Measurements from ENCODE around the gene LRFN3. TPM values are rescaled to one million over a fixed set of nuclear protein-coding genes. Genes with fewer than 3 reads are reported as not detected.

The LRFN3 gene
- total and polyA plus RNA-seq, 9 donors, result 1.8 to 13.9 (median 8.7) TPM

DNA sequence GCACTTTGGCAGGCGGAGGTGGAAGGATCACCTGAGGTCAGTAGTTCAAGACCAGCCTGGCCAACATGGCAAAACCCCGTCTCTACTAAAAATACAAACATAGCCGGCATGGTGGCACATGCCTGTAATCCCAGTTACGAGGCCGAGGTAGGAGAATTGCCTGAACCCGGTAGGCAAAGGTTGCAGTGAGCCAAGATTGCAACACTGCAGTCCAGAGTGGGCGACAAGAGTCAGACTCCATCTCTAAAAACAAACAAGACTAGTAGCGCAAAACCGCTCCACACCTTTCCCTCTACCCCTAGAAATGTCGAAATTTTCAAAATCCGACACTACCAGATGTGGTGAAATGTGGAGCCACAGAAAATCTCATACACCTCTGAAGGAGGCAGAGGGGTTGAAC, 16.9 kb upstream of the LRFN3 start:
- no peak for DNase-seq
- Histone ChIP-seq H3K4me3 (ENCODE audit: low read length) (no peak overlapping the region), H3K4me1 (ENCODE audit: control insufficient read depth, insufficient read depth, low read length) (no peaks in the 10 kb centered on the region), H3K9me3 (replicated peaks; ENCODE audit: control insufficient read depth, low read depth, low read length) (no peaks in the 10 kb centered on the region), H3K36me3 (ENCODE audit: control insufficient read depth, insufficient read depth, low read length) (no peaks in the 10 kb centered on the region), H3K27ac (ENCODE audit: low read length) (no peak overlapping the region), H3K27me3 (ENCODE audit: control insufficient read depth, insufficient read depth, low read length) (no peaks in the 10 kb centered on the region)
- 85% methylated on average over 6 of the region's 11 CpGs for WGBS (ENCODE audit: insufficient coverage)

DNA sequence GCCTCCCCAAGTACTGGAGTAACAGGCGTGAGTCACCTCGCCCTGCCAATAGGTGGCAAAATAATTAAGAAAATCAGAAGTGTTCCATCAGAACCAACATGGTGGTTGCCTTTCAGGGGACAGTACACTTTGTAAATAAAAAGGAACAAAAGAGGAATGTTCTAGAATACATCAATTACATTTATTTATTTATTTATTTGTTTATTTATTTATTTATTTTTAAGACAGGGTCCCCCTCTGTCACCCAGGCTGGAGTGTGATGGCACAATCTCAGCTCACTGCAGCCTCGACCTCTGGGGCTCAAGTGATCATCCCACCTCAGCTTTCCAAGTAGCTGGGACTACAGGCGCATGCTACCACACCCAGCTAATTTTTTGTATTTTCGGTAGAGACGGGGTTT, 15.2 kb upstream of the LRFN3 start:
- H3K4me1 ChIP-seq (ENCODE audit: control insufficient read depth, insufficient read depth, low read length), result no peaks in the 10 kb centered on the region
- no peak overlapping the region for H3K27ac ChIP-seq (ENCODE audit: low read length)
- H3K36me3 ChIP-seq (ENCODE audit: control insufficient read depth, insufficient read depth, low read length), result no peaks in the 10 kb centered on the region
- H3K4me3 ChIP-seq (ENCODE audit: low read length), result no peak overlapping the region
- H3K9me3 ChIP-seq (replicated peaks; ENCODE audit: control insufficient read depth, low read depth, low read length), result peaks cover 3% of the 10 kb centered on the region
- no peaks in the 10 kb centered on the region for H3K27me3 ChIP-seq (ENCODE audit: control insufficient read depth, insufficient read depth, low read length)
- DNase-seq, result no peak
- WGBS (ENCODE audit: insufficient coverage), result no CpG with 5 or more reads among the region's 6 CpGs

GRCh38 chr19:35925501-35925900, 10.7 kb upstream of the LRFN3 start:
- H3K36me3 ChIP-seq (ENCODE audit: control insufficient read depth, insufficient read depth, low read length), result no peaks in the 10 kb centered on the region
- no peaks in the 10 kb centered on the region for H3K27me3 ChIP-seq (ENCODE audit: control insufficient read depth, insufficient read depth, low read length)
- H3K4me3 ChIP-seq (ENCODE audit: low read length), result no peak overlapping the region
- H3K9me3 ChIP-seq (replicated peaks; ENCODE audit: control insufficient read depth, low read depth, low read length), result peaks cover 3% of the 10 kb centered on the region
- DNase-seq, result no peak
- 71% methylated on average over 1 of the region's 3 CpGs for WGBS (ENCODE audit: insufficient coverage)
- no peaks in the 10 kb centered on the region for H3K4me1 ChIP-seq (ENCODE audit: control insufficient read depth, insufficient read depth, low read length)
- no peak overlapping the region for H3K27ac ChIP-seq (ENCODE audit: low read length)

DNA sequence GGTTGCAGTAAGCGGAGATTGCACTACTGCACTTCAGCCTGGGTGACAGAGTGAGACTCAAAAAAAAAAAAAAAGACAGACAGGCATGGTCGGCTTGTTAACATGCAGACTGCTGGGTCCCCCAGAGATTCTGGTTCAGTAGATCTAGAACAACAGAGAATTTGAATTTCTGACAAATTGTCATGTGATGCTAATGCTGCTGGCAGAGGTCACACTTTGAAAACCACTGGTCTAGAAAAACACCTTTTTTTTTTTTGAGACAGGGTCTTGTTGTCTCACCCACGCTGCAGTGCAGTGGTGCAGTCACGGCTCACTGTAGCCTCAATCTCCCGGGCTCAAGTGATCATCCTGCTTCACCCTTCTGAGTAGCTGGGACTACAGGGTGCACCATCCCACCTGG, 7.7 kb upstream of the LRFN3 start:
- no peak overlapping the region for H3K4me3 ChIP-seq (ENCODE audit: low read length)
- WGBS (ENCODE audit: insufficient coverage), result 68% methylated on average over 5 of the region's 5 CpGs
- H3K9me3 ChIP-seq (replicated peaks; ENCODE audit: control insufficient read depth, low read depth, low read length), result peaks cover 3% of the 10 kb centered on the region
- DNase-seq, result no peak
- no peak overlapping the region for H3K27ac ChIP-seq (ENCODE audit: low read length)
- H3K27me3 ChIP-seq (ENCODE audit: control insufficient read depth, insufficient read depth, low read length), result no peaks in the 10 kb centered on the region
- H3K4me1 ChIP-seq (ENCODE audit: control insufficient read depth, insufficient read depth, low read length), result peaks cover 8% of the 10 kb centered on the region
- H3K36me3 ChIP-seq (ENCODE audit: control insufficient read depth, insufficient read depth, low read length), result no peaks in the 10 kb centered on the region

- peaks cover 3% of the 10 kb centered on the region for H3K9me3 ChIP-seq (replicated peaks; ENCODE audit: control insufficient read depth, low read depth, low read length)
- 78% methylated on average over 1 of the region's 2 CpGs for WGBS (ENCODE audit: insufficient coverage)
- H3K27ac ChIP-seq (ENCODE audit: low read length), result no peak overlapping the region
- H3K36me3 ChIP-seq (ENCODE audit: control insufficient read depth, insufficient read depth, low read length), result no peaks in the 10 kb centered on the region
- H3K4me3 ChIP-seq (ENCODE audit: low read length), result no peak overlapping the region
- no peaks in the 10 kb centered on the region for H3K27me3 ChIP-seq (ENCODE audit: control insufficient read depth, insufficient read depth, low read length)
- H3K4me1 ChIP-seq (ENCODE audit: control insufficient read depth, insufficient read depth, low read length), result peaks cover 8% of the 10 kb centered on the region
- no peak for DNase-seq
These were observed 6.3 kb upstream of the LRFN3 start for GRCh38 chr19:35929876-35930275.

DNA sequence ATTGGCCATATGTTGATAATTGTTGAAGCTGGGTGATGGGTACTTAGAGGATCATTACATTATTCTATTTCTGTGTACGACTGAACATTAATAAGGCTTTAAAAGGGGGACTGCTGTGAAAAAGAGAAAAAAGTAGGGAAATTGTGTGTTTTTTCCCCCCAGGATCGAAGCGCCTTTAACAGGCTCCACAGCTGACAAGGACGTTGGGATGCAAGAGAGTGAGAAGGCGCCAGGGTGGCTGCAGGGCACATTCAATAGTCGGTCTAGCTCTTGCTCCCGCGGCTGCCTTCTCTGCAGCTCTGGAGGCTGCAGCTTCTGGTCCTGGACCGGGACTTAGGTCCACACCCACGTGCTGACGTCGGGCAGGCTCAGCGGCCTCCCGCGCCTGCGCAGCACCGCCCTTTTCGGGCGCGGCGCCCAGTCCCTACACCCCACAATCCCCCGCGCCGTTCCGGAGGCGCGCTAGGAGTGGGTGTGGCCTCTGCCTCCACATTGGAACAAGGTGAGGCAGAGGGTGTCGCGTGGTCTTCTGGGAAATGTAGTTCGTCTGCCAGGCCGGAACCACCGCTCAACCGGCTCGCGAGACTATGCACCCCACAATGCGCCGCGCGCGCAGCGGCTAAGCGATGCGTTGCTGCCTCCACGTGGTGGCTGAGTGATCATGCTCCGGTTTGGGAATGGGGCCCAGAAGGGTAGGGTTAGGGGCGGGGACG, 4.9 kb upstream of the LRFN3 start:
- Histone ChIP-seq H3K4me1 (ENCODE audit: control insufficient read depth, insufficient read depth, low read length) (peaks cover 15% of the 10 kb centered on the region), H3K27ac (ENCODE audit: low read length) (peak overlapping the region; percentile 84), H3K36me3 (ENCODE audit: control insufficient read depth, insufficient read depth, low read length) (no peaks in the 10 kb centered on the region), H3K27me3 (ENCODE audit: control insufficient read depth, insufficient read depth, low read length) (no peaks in the 10 kb centered on the region), H3K9me3 (replicated peaks; ENCODE audit: control insufficient read depth, low read depth, low read length) (no peaks in the 10 kb centered on the region), H3K4me3 (ENCODE audit: low read length) (peak overlapping the region; percentile 42)
- WGBS (ENCODE audit: insufficient coverage), result under 1% methylated on average over 29 of the region's 47 CpGs
- DNase-seq, result peak; percentile 100

DNA sequence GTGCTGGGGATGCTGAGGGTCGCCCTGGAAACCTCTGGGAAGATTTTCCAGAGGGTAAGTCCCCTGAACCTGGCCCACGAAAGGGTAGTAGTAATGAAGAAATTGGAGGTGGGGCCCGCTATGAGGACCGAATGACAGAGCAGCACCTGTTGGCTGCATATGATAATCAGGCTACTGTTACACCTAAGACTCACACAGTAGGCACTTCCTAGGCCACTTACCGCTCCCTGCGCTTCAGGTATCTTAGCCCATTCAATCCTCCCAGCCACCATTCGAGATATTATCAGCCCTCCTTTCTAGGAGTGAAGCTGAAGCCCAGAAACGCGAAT, 4.3 kb upstream of the LRFN3 start:
- Histone ChIP-seq H3K27ac (ENCODE audit: low read length) (peak overlapping the region; percentile 29), H3K4me3 (ENCODE audit: low read length) (no peak overlapping the region), H3K36me3 (ENCODE audit: control insufficient read depth, insufficient read depth, low read length) (no peaks in the 10 kb centered on the region), H3K9me3 (replicated peaks; ENCODE audit: control insufficient read depth, low read depth, low read length) (no peaks in the 10 kb centered on the region), H3K27me3 (ENCODE audit: control insufficient read depth, insufficient read depth, low read length) (no peaks in the 10 kb centered on the region), H3K4me1 (ENCODE audit: control insufficient read depth, insufficient read depth, low read length) (peaks cover 18% of the 10 kb centered on the region)
- no peak for DNase-seq
- 0% methylated on average over 4 of the region's 9 CpGs for WGBS (ENCODE audit: insufficient coverage)

- H3K4me3 ChIP-seq (ENCODE audit: low read length), result no peak overlapping the region
- DNase-seq, result no peak
- 54% methylated on average over 7 of the region's 7 CpGs for WGBS (ENCODE audit: insufficient coverage)
- H3K9me3 ChIP-seq (replicated peaks; ENCODE audit: control insufficient read depth, low read depth, low read length), result no peaks in the 10 kb centered on the region
- H3K4me1 ChIP-seq (ENCODE audit: control insufficient read depth, insufficient read depth, low read length), result peaks cover 23% of the 10 kb centered on the region
- no peak overlapping the region for H3K27ac ChIP-seq (ENCODE audit: low read length)
- H3K36me3 ChIP-seq (ENCODE audit: control insufficient read depth, insufficient read depth, low read length), result no peaks in the 10 kb centered on the region
- no peaks in the 10 kb centered on the region for H3K27me3 ChIP-seq (ENCODE audit: control insufficient read depth, insufficient read depth, low read length)
These were observed 3.8 kb upstream of the LRFN3 start for GRCh38 chr19:35932291-35932936.

GRCh38 chr19:35936738-35937268, 629 bp downstream of the LRFN3 start:
- Histone ChIP-seq H3K27ac (ENCODE audit: low read length) (peak overlapping the region; percentile 67), H3K4me3 (ENCODE audit: low read length) (peak overlapping the region; percentile 47), H3K36me3 (ENCODE audit: control insufficient read depth, insufficient read depth, low read length) (peaks cover 11% of the 10 kb centered on the region), H3K9me3 (replicated peaks; ENCODE audit: control insufficient read depth, low read depth, low read length) (no peaks in the 10 kb centered on the region), H3K27me3 (ENCODE audit: control insufficient read depth, insufficient read depth, low read length) (no peaks in the 10 kb centered on the region), H3K4me1 (ENCODE audit: control insufficient read depth, insufficient read depth, low read length) (peaks cover 29% of the 10 kb centered on the region)
- 23% methylated on average over 11 of the region's 11 CpGs for WGBS (ENCODE audit: insufficient coverage)
- no peak for DNase-seq

- no peak for DNase-seq
- Histone ChIP-seq H3K4me1 (ENCODE audit: control insufficient read depth, insufficient read depth, low read length) (peaks cover 25% of the 10 kb centered on the region), H3K9me3 (replicated peaks; ENCODE audit: control insufficient read depth, low read depth, low read length) (no peaks in the 10 kb centered on the region), H3K4me3 (ENCODE audit: low read length) (peak overlapping the region; percentile 8), H3K27me3 (ENCODE audit: control insufficient read depth, insufficient read depth, low read length) (no peaks in the 10 kb centered on the region), H3K36me3 (ENCODE audit: control insufficient read depth, insufficient read depth, low read length) (peaks cover 17% of the 10 kb centered on the region), H3K27ac (ENCODE audit: low read length) (no peak overlapping the region)
- WGBS (ENCODE audit: insufficient coverage), result 53% methylated on average over 11 of the region's 14 CpGs
These were observed 1.4 kb downstream of the LRFN3 start for GRCh38 chr19:35937345-35938281.
